Ovary (tissue), 3 donors: ENCODE measurements around the gene EID3.

Experiments
- CTCF ChIP-seq, 3 donors: fragments of 450-650 bp in 2 of 3; fragments of 200-600 bp in 1 of 3; IDR thresholded peaks; one replicate each; pipeline versions ENCODE4 v1.5.1 to v1.8.0; 2016 to 2022; ENCODE audit warnings: antibody characterized with exemption in 3 of 3, mild to moderate bottlenecking in 1 of 3
- EP300 ChIP-seq: sonication (generic); formaldehyde crosslinking; IDR thresholded peaks from one replicate; pipeline ENCODE4 v1.6.1; 2017; ENCODE audit warnings: antibody characterized with exemption
- POLR2A ChIP-seq: fragments of 450-650 bp; IDR thresholded peaks from one replicate; pipeline ENCODE4 v1.6.1; 2017; ENCODE audit warnings: antibody characterized with exemption, mild to moderate bottlenecking, moderate library complexity
- donor health status: DM: no; HTN: no; CAD: no.

- TF ChIP-seq EP300 (no peak), CTCF (IDR thresholded peaks at IDR 0.05) (no peak), POLR2A (no peak)
Measured at GRCh38 chr12:104306376-104306775, 2.8 kb downstream of the EID3 start.
